HCT116 (cell line): Measurements from ENCODE around the gene ZNF835. TPM values are rescaled to one million over a fixed set of nuclear protein-coding genes. Genes with fewer than 3 reads are reported as not detected.

Experiments used
- ATAC-seq: fragments of 200-7000 bp; cut with Tn5 transposase; 2 replicates; pipeline ENCODE4 v1.9.1; 2020; ENCODE audit warnings: mild to moderate bottlenecking, moderate library complexity
- Bru-seq: library from RNA; stranded (reverse); fragments of 400-500 nt; gene quantifications from one replicate; lab custom pipeline; 2021; lab: Mats Ljungman, UMichigan
- BruChase-seq, 2 experiments: library from RNA; stranded (reverse); fragments of 400-500 nt; gene quantifications; one replicate each; lab custom pipeline; 2021; lab: Mats Ljungman, UMichigan
- BruUV-seq: library from RNA; stranded (reverse); fragments of 400-500 nt; replicated peaks from 2 replicates; lab custom pipeline; 2021; lab: Mats Ljungman, UMichigan
- CTCF ChIA-PET: fragments of 300-600 bp; sonication (Branson Sonifier 250); formaldehyde crosslinking; loops from one replicate; lab custom pipeline; 2021; ENCODE audit warnings: antibody characterized with exemption; lab: Charles Lee
- POLR2A ChIA-PET: fragments of 300-600, 350-600 bp; sonication (Branson Sonifier 250); formaldehyde crosslinking; loops from one replicate; lab custom pipeline; 2021; ENCODE audit warnings: antibody characterized with exemption; lab: Charles Lee
- RAD21 ChIA-PET, 2 experiments: fragments of 300-600 bp; sonication (Branson Sonifier 250); formaldehyde crosslinking; loops; one replicate each; lab custom pipeline; 2023; ENCODE audit warnings: low total read pairs in 2 of 2; ENCODE audit not compliant: uncharacterized antibody in 2 of 2, unreplicated experiment in 2 of 2, low non-redundant PET in 1 of 2; lab: Charles Lee
- DNase-seq: peaks from one replicate; pipeline ENCODE4 v3.0.0-alpha.2; 2010; ENCODE audit warnings: low read depth, low spot score
- H2AFZ ChIP-seq: fragments of 200-600 bp; shearing (Covaris generic), sonication (generic); 2 replicates; pipeline ENCODE4 v1.6.1; 2017; ENCODE audit warnings: low read depth, mixed run types, mixed read lengths, antibody characterized with exemption, low read length; ENCODE audit not compliant: poor library complexity, severe bottlenecking
- H3K27ac ChIP-seq: 2 replicates; pipeline ENCODE4 v1.5.1; 2012; ENCODE audit warnings: low read depth, low read length
- H3K27me3 ChIP-seq: fragments of 200-600 bp; sonication (generic); 2 replicates; pipeline ENCODE4 v1.6.1; 2016; ENCODE audit warnings: mixed run types, low read length, mixed read lengths; ENCODE audit not compliant: insufficient read depth
- H3K36me3 ChIP-seq, 2 experiments: fragments of 200-500 bp in 1 of 2; fragments of 200-600 bp in 1 of 2; sonication (Bioruptor generic) in 1 of 2; sonication (generic) in 1 of 2; 2 replicates each; pipeline versions ENCODE4 v1.5.1 to v1.6.1; 2014 to 2016; ENCODE audit warnings: low read length in 2 of 2, inconsistent platforms in 1 of 2, mixed read lengths in 1 of 2, mixed run types in 1 of 2; ENCODE audit not compliant: insufficient read depth in 2 of 2, control insufficient read depth in 1 of 2
- H3K4me1 ChIP-seq, 2 experiments: fragments of 200-600 bp in 1 of 2; sonication (generic) in 1 of 2; 2 replicates each; pipeline versions ENCODE4 v1.5.1 to v1.6.1; 2012 to 2017; ENCODE audit warnings: low read length in 2 of 2, inconsistent platforms in 1 of 2, mild to moderate bottlenecking in 1 of 2, mixed read lengths in 1 of 2, mixed run types in 1 of 2, moderate library complexity in 1 of 2; ENCODE audit not compliant: insufficient read depth in 2 of 2, control insufficient read depth in 1 of 2
- H3K4me2 ChIP-seq: fragments of 200-600 bp; sonication (generic); 2 replicates; pipeline ENCODE4 v1.6.1; 2017; ENCODE audit warnings: mixed run types, low read length, mixed read lengths
- H3K4me3 ChIP-seq, 2 experiments: fragments of 200-600 bp in 1 of 2; sonication (generic) in 1 of 2; replicated peaks in 1 of 2; 2 replicates each; pipeline ENCODE4 v1.5.1; 2011 to 2016; ENCODE audit warnings: low read length in 2 of 2, control low read depth in 1 of 2, low read depth in 1 of 2, mild to moderate bottlenecking in 1 of 2, mixed read lengths in 1 of 2, mixed run types in 1 of 2
- H3K79me2 ChIP-seq: fragments of 200-600 bp; sonication (generic); 2 replicates; pipeline ENCODE4 v1.6.1; 2017; ENCODE audit warnings: mild to moderate bottlenecking, mixed run types, low read length, moderate library complexity, mixed read lengths; ENCODE audit not compliant: insufficient read depth
- H3K9ac ChIP-seq: fragments of 200-600 bp; sonication (generic); 2 replicates; pipeline ENCODE4 v1.6.1; 2016; ENCODE audit warnings: low read length, mixed read lengths
- H3K9me2 ChIP-seq: fragments of 200-600 bp; sonication (generic), shearing (Covaris generic); 2 replicates; pipeline ENCODE4 v1.6.1; 2017; ENCODE audit warnings: mixed run types, mild to moderate bottlenecking, moderate library complexity; ENCODE audit not compliant: insufficient read depth
- H3K9me3 ChIP-seq, 2 experiments: fragments of 200-500 bp in 1 of 2; fragments of 200-600 bp in 1 of 2; sonication (Bioruptor generic) in 1 of 2; sonication (generic) in 1 of 2; 2 replicates each; pipeline ENCODE4 v1.6.1; 2014 to 2017; ENCODE audit warnings: low read length in 2 of 2, mixed read lengths in 2 of 2, inconsistent platforms in 1 of 2, low read depth in 1 of 2, mild to moderate bottlenecking in 1 of 2, mixed run types in 1 of 2, moderate library complexity in 1 of 2; ENCODE audit not compliant: control insufficient read depth in 1 of 2, insufficient read depth in 1 of 2
- H4K20me1 ChIP-seq: fragments of 200-600 bp; sonication (generic), shearing (Covaris generic); 2 replicates; pipeline ENCODE4 v1.6.1; 2017; ENCODE audit warnings: mixed run types, mild to moderate bottlenecking, moderate library complexity; ENCODE audit not compliant: insufficient read depth
- ATF3 ChIP-seq: IDR thresholded peaks from 2 replicates; pipeline ENCODE4 v1.6.1; 2012
- CBX3 ChIP-seq: IDR thresholded peaks from 2 replicates; pipeline ENCODE4 v1.6.1; 2012; ENCODE audit warnings: low read depth
- FOSL1 ChIP-seq: IDR thresholded peaks from 2 replicates; pipeline ENCODE4 v1.6.1; 2012; ENCODE audit warnings: low read depth
- JUND ChIP-seq: IDR thresholded peaks from 2 replicates; pipeline ENCODE4 v1.6.1; 2012
- POLR2AphosphoS5 ChIP-seq: IDR thresholded peaks from 2 replicates; pipeline ENCODE4 v1.6.1; 2011; ENCODE audit warnings: mild to moderate bottlenecking, low read depth, low read length, moderate library complexity
- SIN3A ChIP-seq: IDR thresholded peaks from 2 replicates; pipeline ENCODE4 v1.6.1; 2012; ENCODE audit warnings: low read depth
- TCF7L2 ChIP-seq: IDR thresholded peaks from 2 replicates; pipeline ENCODE4 v1.7.0; 2011; ENCODE audit warnings: borderline replicate concordance, inconsistent platforms; ENCODE audit not compliant: insufficient read depth, insufficient read length; ENCODE audit errors: extremely low read depth
- intact Hi-C: fragments of 100-400 bp; cut with micrococcal nuclease; formaldehyde crosslinking; loops from 2 replicates; pipeline ENCODE4 v1.10.0; 2022
- long read RNA-seq: library from polyadenylated mRNA; unstranded; transcript quantifications from one replicate; pipeline ENCODE4 v2.0.0, GENCODE V29; 2021; ENCODE audit not compliant: unreplicated experiment
- polyA plus RNA-seq: library from polyadenylated mRNA; unstranded; fragments of >200 nt; gene quantifications from 2 replicates; pipeline ENCODE4 v1.2.1, GENCODE V29; 2012; ENCODE audit warnings: missing spikeins
- total RNA-seq: library from RNA; stranded (reverse); gene quantifications from one replicate; pipeline ENCODE4 v1.2.1, GENCODE V29; 2021; ENCODE audit not compliant: unreplicated experiment
- TF ChIP-seq, protein P1 (sequence below): IDR thresholded peaks from 2 replicates; pipeline ENCODE4 v1.6.1; 2011; ENCODE audit warnings: mild to moderate bottlenecking, low read length, moderate library complexity; ENCODE audit not compliant: insufficient replicate concordance; ENCODE audit errors: extremely low read depth
- TF ChIP-seq, protein P2 (sequence below): IDR thresholded peaks from 2 replicates; pipeline ENCODE4 v1.6.1; 2012

ZNF835 gene
- total RNA-seq (not detected), Bru-seq, nascent RNA (not detected), BruChase-seq, experiment 1, labeled RNA remaining after a 6-hour chase (not detected), BruChase-seq, experiment 2, labeled RNA remaining after a 2-hour chase (not detected)
- polyA plus RNA-seq, result not detected in 2 replicates
- long read RNA-seq, result 0 reads

DNA sequence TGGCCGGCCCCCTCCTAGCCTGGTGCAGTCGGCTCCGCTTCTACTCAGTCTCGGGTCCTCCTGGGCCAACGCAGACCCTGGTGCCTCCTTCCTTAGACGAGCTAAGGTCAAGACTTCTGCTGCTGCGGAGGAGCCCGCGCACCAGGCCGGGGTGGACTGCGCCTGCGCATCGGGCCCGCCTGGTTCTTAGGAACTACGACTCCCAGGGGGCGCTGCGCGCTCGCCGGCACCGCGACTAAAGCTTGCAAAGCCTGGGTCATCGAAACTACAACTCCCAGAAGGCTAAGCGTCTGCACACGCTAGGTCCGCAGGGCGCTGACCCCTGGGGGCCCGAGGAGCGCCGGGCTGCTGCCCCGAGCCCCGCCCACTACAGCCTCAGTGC, at the start of gene ZNF835:
Gene ZNF835 (minus strand): TSS at position 145 of the 382 bp plus-strand sequence. CDS start 6,559 bp downstream, outside the sequence.
- Histone ChIP-seq H4K20me1 (no peaks in the 10 kb centered on the region), H2AFZ (no peak within 1 kb of the TSS), H3K4me3 (no peak within 1 kb of the TSS), H3K9ac (no peak within 1 kb of the TSS), H3K27me3 (no peaks in the 10 kb centered on the region), H3K36me3 (no peaks in the 10 kb centered on the region), H3K9me2 (no peaks in the 10 kb centered on the region), H3K4me2 (no peak within 1 kb of the TSS), H3K9me3 (peaks cover 0 to 24% of the 10 kb centered on the region in 2 experiments; a peak in 2 of 4 replicates), H3K4me1 (no peaks in the 10 kb centered on the region), H3K79me2 (no peaks in the 10 kb centered on the region), H3K27ac (no peak within 1 kb of the TSS)
- ATAC-seq (no peak), DNase-seq (no peak)
- POLR2A ChIA-PET, result no interaction called here
- no TSS peak for BruUV-seq
- RAD21 ChIA-PET, result no interaction called here
- intact Hi-C loops, result no loop called here
- TF ChIP-seq SIN3A, result no peak
- no peak for TF ChIP-seq POLR2AphosphoS5
- TF ChIP-seq, protein P1, sequence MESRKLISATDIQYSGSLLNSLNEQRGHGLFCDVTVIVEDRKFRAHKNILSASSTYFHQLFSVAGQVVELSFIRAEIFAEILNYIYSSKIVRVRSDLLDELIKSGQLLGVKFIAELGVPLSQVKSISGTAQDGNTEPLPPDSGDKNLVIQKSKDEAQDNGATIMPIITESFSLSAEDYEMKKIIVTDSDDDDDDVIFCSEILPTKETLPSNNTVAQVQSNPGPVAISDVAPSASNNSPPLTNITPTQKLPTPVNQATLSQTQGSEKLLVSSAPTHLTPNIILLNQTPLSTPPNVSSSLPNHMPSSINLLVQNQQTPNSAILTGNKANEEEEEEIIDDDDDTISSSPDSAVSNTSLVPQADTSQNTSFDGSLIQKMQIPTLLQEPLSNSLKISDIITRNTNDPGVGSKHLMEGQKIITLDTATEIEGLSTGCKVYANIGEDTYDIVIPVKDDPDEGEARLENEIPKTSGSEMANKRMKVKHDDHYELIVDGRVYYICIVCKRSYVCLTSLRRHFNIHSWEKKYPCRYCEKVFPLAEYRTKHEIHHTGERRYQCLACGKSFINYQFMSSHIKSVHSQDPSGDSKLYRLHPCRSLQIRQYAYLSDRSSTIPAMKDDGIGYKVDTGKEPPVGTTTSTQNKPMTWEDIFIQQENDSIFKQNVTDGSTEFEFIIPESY, result no peak
- TF ChIP-seq TCF7L2, result no peak
- no peak for TF ChIP-seq CBX3
- no peak for TF ChIP-seq FOSL1
- TF ChIP-seq, protein P2, sequence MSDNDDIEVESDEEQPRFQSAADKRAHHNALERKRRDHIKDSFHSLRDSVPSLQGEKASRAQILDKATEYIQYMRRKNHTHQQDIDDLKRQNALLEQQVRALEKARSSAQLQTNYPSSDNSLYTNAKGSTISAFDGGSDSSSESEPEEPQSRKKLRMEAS, result no peak
- TF ChIP-seq JUND, result no peak
- TF ChIP-seq ATF3, result no peak
- CTCF ChIA-PET, result no interaction called here
